Nephron progenitor cell (in vitro differentiated cells): Measurements from ENCODE around the gene MOB3A.
"Not testable (repeated sequence)": the region's sequence is repeated elsewhere in the genome, so short reads cannot be mapped to it uniquely, and the experiment has no call there.

Source experiments
- DNase-seq: peaks from one replicate; pipeline ENCODE4 v3.0.0; 2021
- H3K27ac Mint-ChIP-seq: 2 replicates; pipeline ENCODE4 v1.8.0; 2021; ENCODE audit warnings: mild to moderate bottlenecking, moderate library complexity, mixed read lengths
- H3K27me3 Mint-ChIP-seq: 2 replicates; pipeline ENCODE4 v1.8.0; 2021; ENCODE audit warnings: mild to moderate bottlenecking, low read depth, mixed read lengths; ENCODE audit not compliant: poor library complexity
- H3K36me3 Mint-ChIP-seq: 2 replicates; pipeline ENCODE4 v1.8.0; 2021; ENCODE audit warnings: low read depth, mixed read lengths
- H3K4me1 Mint-ChIP-seq: 2 replicates; pipeline ENCODE4 v1.8.0; 2021; ENCODE audit warnings: mixed read lengths
- H3K4me3 Mint-ChIP-seq: 2 replicates; pipeline ENCODE4 v1.8.0; 2021; ENCODE audit warnings: mild to moderate bottlenecking, moderate library complexity, mixed read lengths
- H3K9me3 Mint-ChIP-seq: 2 replicates; pipeline ENCODE4 v1.8.0; 2021; ENCODE audit warnings: mild to moderate bottlenecking, moderate library complexity, mixed read lengths
- CTCF ChIP-seq: fragments of 200-600 bp; sonication (generic); IDR thresholded peaks from 2 replicates; pipeline ENCODE4 v1.5.0; 2021; ENCODE audit warnings: antibody characterized with exemption

The MOB3A gene

DNA sequence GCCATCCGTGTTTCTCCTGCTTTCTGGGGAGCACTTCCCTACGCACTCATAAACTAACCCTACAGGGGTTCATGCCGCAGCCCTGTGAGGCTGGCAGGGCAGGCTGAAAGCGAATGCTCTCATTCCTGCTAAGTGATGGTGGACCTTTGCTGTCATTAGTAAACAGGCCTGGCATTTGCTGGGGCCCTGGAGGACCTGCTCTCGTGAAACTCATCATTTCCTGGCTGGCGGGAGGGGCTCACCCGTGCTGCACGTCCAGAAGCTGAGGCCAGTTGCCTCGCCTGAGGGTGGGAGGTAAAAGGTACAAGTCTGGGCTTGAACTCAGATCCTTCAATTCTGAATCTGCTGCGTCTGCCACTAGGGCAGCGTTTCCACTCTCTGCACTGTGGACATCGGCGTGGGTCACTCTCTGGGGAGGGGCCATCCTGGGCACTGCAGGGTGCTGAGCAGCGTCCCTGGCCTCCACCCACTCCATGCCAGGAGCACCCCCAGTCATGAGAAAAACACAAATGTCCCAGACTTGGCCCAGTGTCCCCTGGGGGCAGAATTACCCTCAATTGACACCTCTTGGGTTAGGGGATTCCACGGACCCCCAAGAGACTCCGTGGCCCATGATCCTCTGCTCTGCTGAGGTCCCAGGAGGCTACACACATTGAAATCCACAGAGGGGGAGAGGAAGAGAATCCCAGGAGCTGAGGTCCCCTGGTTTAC lies 7.0 kb downstream of the MOB3A start:
- no peaks in the 10 kb centered on the region for H3K27me3 Mint-ChIP-seq
- no peak for TF ChIP-seq CTCF
- peak overlapping the region; percentile 96 for H3K27ac Mint-ChIP-seq
- peaks cover 5% of the 10 kb centered on the region for H3K36me3 Mint-ChIP-seq
- DNase-seq = no peak
- H3K4me1 Mint-ChIP-seq = peaks cover 56% of the 10 kb centered on the region
- H3K9me3 Mint-ChIP-seq = no peaks in the 10 kb centered on the region
- no peak overlapping the region for H3K4me3 Mint-ChIP-seq

DNA sequence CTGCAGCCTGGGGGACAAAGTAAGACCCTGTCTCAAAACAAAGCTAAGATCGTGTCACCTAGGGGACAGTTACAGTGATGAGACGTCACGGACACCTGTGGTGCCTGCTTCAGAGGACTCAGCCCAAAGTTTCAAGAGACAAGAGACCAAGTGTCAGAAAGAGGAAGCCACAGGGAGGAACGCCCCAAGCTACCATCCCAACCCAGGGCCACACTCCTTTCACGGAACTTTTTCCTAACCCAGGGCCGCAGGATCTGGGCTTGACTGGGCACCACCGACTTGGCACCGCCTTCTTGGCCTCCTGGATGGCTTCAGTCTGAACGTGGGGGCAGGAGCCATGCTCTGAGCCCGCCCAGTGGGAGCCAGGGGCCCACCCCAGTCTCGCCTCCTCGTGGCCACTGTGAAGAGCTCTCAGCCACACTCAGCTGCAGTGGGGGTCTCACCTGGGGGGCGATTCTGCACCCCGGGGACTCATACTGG lies 8.5 kb downstream of the MOB3A start:
- Mint-ChIP-seq H3K9me3 (no peaks in the 10 kb centered on the region), H3K4me1 (peaks cover 47% of the 10 kb centered on the region), H3K27me3 (no peaks in the 10 kb centered on the region), H3K27ac (peak overlapping the region; percentile 39), H3K4me3 (no peak overlapping the region), H3K36me3 (peaks cover 5% of the 10 kb centered on the region)
- TF ChIP-seq CTCF = no peak
- DNase-seq = no peak

DNA sequence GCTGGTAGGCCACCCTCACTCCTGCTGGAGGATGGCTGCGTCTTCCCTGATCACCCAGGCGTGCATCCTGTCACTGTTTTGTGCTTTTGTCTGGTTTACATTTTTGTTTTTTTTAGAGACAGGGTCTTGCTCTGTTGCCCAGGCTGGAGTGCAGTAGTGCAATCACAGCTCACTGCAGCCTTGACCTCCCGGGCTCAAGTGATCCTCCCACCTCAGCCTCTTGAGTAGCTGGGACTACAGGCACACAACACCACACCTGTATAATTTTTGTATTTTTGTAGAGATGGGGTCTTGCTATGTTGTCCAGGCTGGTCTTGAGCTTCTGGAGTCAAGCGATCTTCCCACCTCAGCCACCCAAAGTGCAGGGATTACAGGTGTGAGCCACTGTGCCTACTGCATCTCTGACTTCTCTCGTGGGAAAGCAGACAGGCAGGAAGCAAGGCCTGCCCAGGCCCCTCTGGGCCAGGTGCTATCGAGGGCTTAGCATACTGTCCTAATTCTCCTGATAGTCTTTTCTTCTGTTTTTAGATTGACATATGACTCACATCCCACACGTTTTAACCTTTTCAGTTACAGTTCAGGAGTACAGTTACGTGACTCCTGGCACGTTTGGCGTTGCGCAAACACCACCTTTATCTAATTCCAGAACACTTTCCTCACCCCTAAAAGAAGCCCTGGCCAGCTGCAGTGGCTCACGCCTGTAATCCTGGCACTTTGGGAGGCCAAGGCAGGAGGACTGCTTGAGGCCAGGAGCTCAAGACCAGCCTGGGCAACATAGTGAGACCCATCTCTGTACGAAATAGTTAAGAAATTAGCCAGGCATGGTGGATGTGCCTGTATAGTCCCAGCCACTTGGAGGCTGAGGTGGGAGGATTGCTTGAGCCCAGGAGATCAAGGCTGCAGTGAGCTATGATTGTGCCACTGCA lies 9.2 kb downstream of the MOB3A start:
- not testable (repeated sequence) for H3K4me3 Mint-ChIP-seq, H3K9me3 Mint-ChIP-seq, H3K36me3 Mint-ChIP-seq, DNase-seq, H3K27me3 Mint-ChIP-seq
- peaks cover 47% of the 10 kb centered on the region for H3K4me1 Mint-ChIP-seq
- peak overlapping the region; percentile 39 for H3K27ac Mint-ChIP-seq

DNA sequence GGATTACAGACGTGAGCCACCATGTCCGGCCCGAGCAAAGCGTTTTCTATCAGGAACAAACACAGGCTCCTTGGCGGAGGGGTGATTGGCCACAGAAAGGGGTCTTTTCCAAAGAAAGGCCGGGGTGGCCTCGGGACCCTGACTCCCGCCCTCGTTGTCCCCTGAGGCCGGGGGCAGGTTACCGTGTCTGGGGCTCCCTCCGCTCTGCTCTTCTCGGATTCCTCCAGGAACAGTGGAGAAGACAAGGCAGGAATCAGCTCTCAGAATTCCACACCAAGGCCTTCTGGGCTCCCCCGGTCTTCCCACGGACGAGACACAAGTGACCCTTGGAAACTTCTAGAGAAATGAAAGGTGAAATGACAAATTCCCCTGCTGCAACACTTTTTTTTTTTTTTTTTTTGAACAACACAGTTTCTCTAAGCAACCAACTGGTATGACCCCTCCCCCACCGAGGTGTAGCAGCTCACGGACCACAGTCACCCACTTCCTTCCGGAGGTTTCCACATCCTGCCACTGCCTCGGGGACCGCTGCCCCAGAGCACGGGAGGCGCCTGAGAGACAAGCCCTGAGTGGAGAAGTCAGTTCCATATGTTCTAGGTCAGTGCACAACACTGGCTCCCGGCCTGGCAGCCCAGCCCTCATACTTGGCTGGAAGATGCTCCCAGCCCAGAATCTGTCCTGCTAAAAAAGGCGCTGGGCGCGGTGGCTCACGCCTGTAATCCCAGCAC lies 11.0 kb downstream of the MOB3A start:
- Mint-ChIP-seq H3K4me3 (no peak overlapping the region), H3K27me3 (no peaks in the 10 kb centered on the region), H3K9me3 (no peaks in the 10 kb centered on the region), H3K27ac (peak overlapping the region; percentile 98), H3K36me3 (peaks cover 12% of the 10 kb centered on the region), H3K4me1 (peaks cover 36% of the 10 kb centered on the region)
- DNase-seq = no peak
- no peak for TF ChIP-seq CTCF

- Mint-ChIP-seq H3K36me3 (peaks cover 15% of the 10 kb centered on the region), H3K4me3 (no peak overlapping the region), H3K27me3 (no peaks in the 10 kb centered on the region), H3K4me1 (peaks cover 22% of the 10 kb centered on the region), H3K27ac (peak overlapping the region; percentile 71), H3K9me3 (no peaks in the 10 kb centered on the region)
- no peak for TF ChIP-seq CTCF
- no peak for DNase-seq
Measured at GRCh38 chr19:2083174-2083854, 12.8 kb downstream of the MOB3A start.
